ENCODE results near the gene TMEM132A.

The TMEM132A gene

DNA sequence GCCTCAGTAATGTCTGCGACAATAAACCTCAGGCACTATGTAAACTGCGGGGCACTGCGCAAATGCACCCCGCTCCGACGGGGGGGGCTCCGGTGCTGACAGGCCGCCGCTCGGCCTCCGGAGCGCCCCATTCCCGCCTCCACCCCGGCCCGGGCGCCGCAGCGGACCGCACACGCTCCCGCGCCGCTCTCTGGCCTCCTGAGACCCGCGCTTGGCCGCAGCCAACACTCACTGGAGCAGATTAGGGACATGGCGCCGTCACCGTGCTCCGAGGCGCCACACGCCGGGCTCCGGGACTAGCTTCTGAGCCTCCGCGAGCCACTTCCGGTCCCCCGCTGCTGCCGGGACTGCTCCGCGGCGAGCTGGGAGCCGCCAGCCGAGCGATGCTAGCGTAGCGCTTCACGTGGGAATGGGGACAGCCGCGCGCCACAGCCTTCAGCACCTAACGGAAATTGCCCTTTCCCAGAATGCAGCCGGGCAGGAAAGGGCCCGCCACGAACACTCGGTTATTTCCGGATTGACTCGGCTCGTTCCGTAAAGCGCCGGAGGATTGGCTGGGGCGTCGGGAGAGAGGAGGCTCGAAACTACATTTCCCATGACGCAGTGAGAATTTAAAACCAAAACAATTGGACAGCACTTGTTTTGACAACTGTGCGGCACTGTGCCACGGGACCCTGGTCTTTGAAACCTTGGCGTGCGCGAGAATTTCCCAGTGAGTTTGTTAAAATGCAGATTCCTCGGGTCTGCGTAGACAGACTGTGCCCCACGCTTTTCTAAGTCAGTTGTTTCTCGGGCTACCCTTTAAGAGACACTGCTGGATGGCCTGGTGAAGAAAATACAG, 17.9 kb upstream of the TMEM132A start, which contains the start of gene PRPF19:
PRPF19 (minus strand) TSS at position 454 of the 841 bp plus-strand sequence; CDS start at position 251, 203 bp downstream.
- DNase-seq = peak; percentile 99 to 100

DNA sequence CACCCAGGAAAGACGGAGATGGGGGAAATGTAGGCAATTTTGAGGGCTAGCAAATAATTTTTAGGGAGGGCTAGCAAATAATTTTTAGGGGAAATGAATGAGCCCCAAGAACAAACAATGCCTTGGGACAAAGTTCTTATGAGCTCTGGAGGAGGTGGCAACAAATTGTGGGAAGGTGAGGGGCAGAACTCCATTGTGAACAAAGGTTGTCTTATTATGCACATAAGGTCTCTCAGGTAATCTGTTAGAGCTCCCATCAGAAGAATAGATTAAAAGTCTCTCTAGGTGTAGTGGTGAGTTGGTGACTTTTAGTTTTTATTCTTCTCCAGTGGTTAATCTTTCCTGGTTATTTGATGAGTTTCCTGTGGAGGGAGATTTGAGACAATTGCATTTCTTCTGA, 15.5 kb upstream of the TMEM132A start:
- DNase-seq = no peak

- peak in 1 of 2 donors; percentile 22 for DNase-seq
These were observed 14.5 kb upstream of the TMEM132A start for GRCh38 chr11:60909680-60910280.

DNA sequence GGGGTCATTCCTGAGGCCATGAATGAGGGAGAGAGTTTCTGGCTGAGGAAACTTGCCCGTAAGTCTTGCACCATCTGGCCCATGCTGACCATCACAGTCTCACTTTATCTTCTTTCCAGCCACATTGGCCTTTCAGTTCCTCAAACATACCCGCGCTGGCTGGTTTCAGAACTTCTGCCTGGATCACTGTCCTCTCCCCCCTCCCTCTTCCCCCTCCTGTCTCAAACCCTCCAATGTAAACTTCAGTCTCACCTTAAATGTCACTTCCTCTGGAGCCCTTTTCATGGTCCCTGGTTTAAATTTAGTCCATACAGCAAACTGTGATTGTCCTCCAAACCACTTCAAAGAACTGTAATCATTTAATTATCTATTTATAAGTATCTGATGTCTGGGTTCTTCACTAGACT, 14.0 kb upstream of the TMEM132A start:
- DNase-seq = peak; percentile 74 to 79

DNA sequence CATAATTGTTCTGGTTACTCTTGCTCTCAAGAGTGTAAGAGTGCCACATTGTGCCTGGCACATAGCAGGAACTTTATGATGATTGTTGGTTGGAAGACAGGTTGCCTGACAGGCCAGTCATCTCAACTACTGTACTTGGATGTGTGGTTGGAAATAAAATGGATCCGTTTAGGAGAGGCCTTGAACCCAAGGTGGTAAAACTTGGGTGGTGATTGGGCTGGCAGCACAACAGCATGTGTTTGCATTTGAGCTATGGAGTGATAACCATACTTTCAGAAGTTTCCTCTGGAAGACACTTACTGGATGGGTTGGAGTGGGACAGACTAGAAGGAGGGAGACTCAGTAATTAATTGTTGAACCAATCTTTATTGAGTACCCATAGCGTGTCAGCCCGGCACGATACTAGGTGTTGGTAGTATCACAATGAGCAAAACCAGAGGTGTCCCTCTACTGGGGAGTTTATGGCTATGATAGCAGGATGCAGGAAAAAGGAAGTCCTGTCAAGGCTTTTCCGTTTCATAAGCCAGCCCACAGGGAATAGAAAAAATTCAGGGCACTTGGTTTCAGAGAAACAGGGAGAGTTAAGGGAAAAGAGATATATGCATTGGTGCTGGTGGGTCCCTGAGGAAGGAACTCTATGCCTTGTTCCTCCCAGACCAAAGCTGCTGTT, 13.4 kb upstream of the TMEM132A start:
- DNase-seq = peak; percentile 54 to 67

DNA sequence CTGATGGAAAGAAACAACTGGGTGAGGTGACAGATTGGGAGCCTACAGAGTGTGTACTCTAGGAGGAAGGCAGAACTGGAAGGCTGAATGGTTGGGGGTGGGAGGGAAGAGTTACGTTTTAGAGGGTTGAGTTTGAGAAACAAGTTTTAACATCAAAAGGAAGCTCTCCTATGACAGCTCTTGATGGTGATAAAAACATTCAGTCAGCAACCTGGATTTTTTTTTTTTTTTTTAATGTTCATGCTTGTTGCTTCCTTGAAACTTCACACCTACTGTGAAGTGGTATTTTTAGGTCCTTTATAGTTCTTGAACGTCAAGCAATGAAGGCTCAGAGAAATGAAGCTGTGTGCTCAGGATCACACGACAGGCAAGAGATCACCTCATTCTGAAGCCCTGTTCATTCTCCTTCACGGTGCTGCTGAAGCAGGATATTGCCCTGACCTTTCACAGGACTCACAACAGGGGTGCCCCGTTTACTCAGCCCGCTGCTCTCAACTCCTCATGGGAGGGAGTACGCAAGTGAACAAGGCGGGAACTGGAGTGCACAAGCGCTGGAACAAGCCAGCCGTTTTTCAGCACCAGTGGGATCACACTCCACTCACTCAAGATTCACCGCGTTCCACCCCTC, 11.9 kb upstream of the TMEM132A start:
- no peak for DNase-seq

DNA sequence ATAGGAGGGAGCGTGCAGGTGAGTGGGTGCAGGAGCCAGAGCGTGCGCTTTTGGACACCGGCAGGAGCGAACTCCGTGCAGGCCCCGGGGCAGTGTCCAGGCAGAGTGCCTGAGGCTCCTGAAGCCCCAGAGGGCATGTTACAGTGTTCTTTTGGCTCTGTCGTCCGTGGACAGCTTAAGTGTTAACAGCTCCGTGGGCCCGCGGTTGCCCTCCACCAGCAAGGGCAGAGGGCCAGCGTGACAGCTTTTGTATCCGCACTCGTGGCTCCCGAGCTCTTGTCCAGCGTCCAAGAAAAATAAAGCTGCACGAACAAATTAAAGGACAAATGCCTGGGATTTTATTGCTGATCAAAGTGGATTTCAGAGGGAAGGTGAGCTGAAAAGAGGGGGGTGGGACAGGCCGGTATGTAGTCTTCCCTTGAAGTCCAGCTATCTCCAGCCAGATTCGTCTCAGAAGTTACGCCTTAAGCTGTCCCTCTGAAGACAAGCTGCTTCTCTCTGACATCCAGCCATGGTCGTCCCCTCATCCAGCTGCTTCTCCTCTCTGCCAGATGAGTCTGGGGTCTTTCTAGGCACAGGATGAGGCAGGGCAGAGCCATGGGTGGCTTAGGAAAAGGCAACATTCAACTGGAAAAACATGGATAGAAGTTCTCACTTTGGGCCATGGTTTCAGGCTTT, 11.3 kb upstream of the TMEM132A start:
- DNase-seq = no peak

- DNase-seq = peak; percentile 74 to 82
These were observed 10.2 kb upstream of the TMEM132A start, which contains the start of gene TMEM109 for GRCh38 chr11:60913793-60914632. Gene TMEM109 (plus strand): TSS chr11:60914158. CDS start chr11:60919694, 5,536 bp downstream.

GRCh38 chr11:60914633-60915247, 9.5 kb upstream of the TMEM132A start:
- no peak for DNase-seq

- peak; percentile 24 to 40 for DNase-seq
These were observed 8.9 kb upstream of the TMEM132A start for GRCh38 chr11:60915248-60915914.

DNA sequence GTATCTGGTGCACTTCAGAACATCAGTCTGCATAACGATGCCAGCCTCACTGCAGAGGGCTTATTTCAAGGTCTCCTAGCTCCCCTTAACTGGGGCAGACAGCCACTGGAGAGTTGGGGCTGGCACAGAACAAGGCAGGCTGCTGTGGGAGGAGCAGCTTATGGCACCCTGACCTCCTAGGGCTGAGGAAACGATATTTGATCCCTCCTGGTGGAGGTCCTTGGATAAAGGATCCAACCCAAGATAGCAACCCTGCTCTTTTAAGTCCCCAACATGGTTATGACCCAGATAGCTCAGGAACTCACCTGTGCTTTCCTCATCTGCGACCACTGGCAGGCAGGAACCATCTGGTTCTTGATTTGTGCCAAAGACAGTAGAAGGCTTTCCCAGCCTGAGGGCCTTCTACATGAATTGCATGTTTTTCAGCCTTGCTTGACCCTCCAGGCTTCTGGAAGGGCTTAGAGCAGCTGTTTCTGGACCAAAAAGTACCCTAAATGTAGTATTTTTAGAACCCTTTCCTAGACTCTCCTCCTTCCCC, 7.5 kb upstream of the TMEM132A start:
- DNase-seq = no peak

DNA sequence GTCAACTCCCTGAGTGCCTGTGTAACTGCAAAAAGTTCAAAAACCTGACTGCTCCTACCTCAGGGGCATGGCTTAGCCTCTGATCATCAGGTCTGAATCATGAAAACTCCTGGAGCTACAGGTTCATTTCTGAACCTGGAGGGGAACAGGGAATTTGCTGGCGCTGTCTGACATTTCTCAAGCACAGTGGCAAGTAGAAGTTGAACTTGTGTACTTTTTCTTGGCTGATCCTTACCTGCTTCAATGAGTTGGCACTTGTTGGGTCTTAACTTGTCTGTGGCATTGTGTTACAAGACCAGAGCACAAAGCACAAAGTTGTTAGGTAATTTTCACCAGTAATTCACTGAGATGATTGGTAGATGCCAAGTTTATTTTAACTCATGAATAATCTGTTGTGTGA, 7.0 kb upstream of the TMEM132A start:
- no peak for DNase-seq

GRCh38 chr11:60918251-60918938, 5.9 kb upstream of the TMEM132A start:
- no peak for DNase-seq

- DNase-seq = no peak
These were observed 5.4 kb upstream of the TMEM132A start for GRCh38 chr11:60918939-60919265.

- peak; percentile 52 to 55 for DNase-seq
These were observed 4.9 kb upstream of the TMEM132A start for GRCh38 chr11:60919320-60919719.

DNA sequence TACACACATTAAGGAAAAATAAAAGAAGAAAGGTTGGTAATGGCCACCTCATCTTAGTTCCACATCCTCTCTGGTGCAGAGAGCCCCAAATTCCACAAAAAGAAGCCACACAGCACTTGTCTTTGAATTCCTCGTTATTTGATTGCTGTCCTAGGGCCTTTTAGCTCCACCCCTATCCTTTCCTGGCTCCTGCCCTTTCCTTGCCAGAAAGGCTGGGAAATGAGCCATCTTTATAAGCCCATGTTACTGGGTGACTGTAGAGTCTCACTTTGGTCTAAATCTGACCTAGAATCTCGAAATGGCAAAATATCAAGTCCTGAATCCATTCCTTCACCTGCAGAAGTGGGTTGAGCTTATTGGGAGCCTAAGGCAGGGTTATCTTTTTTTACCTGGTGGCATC, 4.3 kb upstream of the TMEM132A start:
- no peak for DNase-seq

DNA sequence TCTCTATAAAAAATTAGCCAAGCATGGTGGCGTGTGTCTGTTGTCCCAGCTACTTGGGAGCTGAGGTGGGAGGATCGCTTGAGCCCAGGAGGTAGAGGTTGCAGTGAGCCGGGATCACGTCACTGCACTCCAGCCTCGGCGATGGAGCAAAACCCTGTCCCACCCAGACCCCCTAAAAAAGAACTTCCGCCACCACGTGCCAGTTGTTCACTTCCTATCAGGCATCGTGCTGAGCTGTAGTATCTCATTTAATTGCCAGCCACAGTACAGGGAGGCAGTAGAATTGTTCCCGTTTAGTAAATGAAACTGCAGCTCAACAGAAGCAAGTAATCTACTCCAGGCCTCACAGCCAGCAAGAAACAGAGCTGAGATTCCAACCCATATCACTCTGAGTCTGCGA, 3.0 kb upstream of the TMEM132A start:
- DNase-seq = no peak

DNA sequence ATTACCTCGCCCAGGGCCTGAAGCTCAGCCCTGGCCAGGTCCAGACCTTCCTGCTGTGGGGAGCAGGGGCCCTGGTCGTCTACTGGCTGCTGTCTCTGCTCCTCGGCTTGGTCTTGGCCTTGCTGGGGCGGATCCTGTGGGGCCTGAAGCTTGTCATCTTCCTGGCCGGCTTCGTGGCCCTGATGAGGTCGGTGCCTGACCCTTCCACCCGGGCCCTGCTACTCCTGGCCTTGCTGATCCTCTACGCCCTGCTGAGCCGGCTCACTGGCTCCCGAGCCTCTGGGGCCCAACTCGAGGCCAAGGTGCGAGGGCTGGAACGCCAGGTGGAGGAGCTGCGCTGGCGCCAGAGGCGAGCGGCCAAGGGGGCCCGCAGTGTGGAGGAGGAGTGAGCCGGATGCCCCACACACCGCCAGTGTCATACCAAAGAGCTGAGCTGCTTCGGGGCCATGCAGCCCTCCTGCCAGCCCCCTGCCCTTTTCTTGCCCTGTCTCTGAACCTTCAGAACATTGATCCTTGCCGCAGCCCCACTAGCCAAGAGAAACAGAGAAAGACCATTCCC, 2.4 kb upstream of the TMEM132A start:
- DNase-seq = no peak

GRCh38 chr11:60922906-60923305, 1.4 kb upstream of the TMEM132A start:
- DNase-seq = no peak
